ENCODE measurements around the gene SIRPB1. TPM values are rescaled to one million over a fixed set of nuclear protein-coding genes. Genes with fewer than 3 reads are reported as not detected.

The SIRPB1 gene
- total and polyA plus RNA-seq, 10 of the 15 experiments (the other 5 are each of a cell fraction or from before 2014, with no cell fraction given): 3.4 to 33.8 (median 14.1) TPM

DNA sequence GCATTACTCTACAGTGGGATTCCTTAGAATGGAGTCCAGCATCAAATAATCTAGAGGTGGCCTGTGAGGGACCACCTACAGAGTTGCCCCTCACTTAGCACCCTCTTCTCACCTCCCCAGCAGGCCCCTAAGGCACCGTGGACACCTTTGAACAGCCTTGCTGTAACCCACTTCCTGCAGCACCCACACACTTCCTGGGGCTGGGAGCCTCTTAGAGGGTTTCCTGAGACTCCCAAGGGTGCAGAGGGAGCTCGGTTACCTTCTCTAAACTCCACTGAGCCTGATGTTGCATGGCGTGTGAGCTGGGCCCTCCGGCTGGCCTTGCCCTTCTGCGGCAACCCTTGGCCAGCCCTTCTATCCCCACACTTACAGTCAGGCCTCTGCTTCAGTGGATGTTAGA lies 45.1 kb upstream of the SIRPB1 start:
- POLR2A ChIA-PET: interaction anchor here (0.7 kb wide), 1 partner anchor 41 kb away, joined by 3 read pairs; no protein-coding TSS in a partner anchor
- TF ChIP-seq EED (IDR thresholded peaks at IDR 0.05; ENCODE audit: low read depth) (peak; percentile 93), TAF1 (IDR thresholded peaks at IDR 0.05; ENCODE audit: borderline replicate concordance, low read depth, low read length) (no peak), ZNF24 (IDR thresholded peaks at IDR 0.05) (no peak), EGR1 (IDR thresholded peaks at IDR 0.05; ENCODE audit: borderline replicate concordance in 1 of 2, low read depth in 2 of 2, low read length in 2 of 2) (peak in 1 of 2 experiments; percentile 92; a peak in 2 of 3 replicates), IKZF1 (conservative IDR thresholded peaks at IDR 0.05) (peak; percentile 86), SMARCA5 (IDR thresholded peaks at IDR 0.05) (no peak), CUX1 (IDR thresholded peaks at IDR 0.05; ENCODE audit: insufficient replicate concordance, low read depth, low read length) (no peak), CREM (IDR thresholded peaks at IDR 0.05; ENCODE audit: low read depth) (peak; percentile 57; the same call in 1 of the 2 replicates), MTA2 (IDR thresholded peaks at IDR 0.05; ENCODE audit: low read depth) (0 out of 2 replicates have a peak, but pooled peaks have one; percentile 50), MEF2B (IDR thresholded peaks at IDR 0.05; ENCODE audit: partially characterized antibody, poor library complexity, severe bottlenecking) (peak; percentile 82), RCOR1 (conservative IDR thresholded peaks at IDR 0.05; ENCODE audit: low read depth, low read length) (no peak), NFYA (IDR thresholded peaks at IDR 0.05; ENCODE audit: borderline replicate concordance, low read depth, low read length) (no peak), RUNX3 (IDR thresholded peaks at IDR 0.05; ENCODE audit: low read length) (peak; percentile 90), TCF12 (IDR thresholded peaks at IDR 0.05; ENCODE audit: low read depth, low read length) (0 out of 2 replicates have a peak, but pooled peaks have one; percentile 29)
- TF ChIP-seq, protein P1, sequence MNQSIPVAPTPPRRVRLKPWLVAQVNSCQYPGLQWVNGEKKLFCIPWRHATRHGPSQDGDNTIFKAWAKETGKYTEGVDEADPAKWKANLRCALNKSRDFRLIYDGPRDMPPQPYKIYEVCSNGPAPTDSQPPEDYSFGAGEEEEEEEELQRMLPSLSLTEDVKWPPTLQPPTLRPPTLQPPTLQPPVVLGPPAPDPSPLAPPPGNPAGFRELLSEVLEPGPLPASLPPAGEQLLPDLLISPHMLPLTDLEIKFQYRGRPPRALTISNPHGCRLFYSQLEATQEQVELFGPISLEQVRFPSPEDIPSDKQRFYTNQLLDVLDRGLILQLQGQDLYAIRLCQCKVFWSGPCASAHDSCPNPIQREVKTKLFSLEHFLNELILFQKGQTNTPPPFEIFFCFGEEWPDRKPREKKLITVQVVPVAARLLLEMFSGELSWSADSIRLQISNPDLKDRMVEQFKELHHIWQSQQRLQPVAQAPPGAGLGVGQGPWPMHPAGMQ (IDR thresholded peaks at IDR 0.05; ENCODE audit: borderline replicate concordance): no peak
- TF ChIP-seq, protein P2, sequence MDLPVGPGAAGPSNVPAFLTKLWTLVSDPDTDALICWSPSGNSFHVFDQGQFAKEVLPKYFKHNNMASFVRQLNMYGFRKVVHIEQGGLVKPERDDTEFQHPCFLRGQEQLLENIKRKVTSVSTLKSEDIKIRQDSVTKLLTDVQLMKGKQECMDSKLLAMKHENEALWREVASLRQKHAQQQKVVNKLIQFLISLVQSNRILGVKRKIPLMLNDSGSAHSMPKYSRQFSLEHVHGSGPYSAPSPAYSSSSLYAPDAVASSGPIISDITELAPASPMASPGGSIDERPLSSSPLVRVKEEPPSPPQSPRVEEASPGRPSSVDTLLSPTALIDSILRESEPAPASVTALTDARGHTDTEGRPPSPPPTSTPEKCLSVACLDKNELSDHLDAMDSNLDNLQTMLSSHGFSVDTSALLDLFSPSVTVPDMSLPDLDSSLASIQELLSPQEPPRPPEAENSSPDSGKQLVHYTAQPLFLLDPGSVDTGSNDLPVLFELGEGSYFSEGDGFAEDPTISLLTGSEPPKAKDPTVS (IDR thresholded peaks at IDR 0.05; ENCODE audit: low read depth, low read length): no peak

More for the DNA sequence above, 45.1 kb upstream of the SIRPB1 start:
- intact Hi-C loops (cut with micrococcal nuclease; ENCODE audit: unreplicated experiment) (no loop called here), in situ Hi-C loops (cut with MboI) (no loop called here)
- ATAC-seq: peak; percentile 65
- no peak overlapping the region for H2AFZ ChIP-seq (ENCODE audit: control insufficient read depth, low read depth, low read length)
- peak overlapping the region; percentile 15; the same call in 1 of the 2 replicates for H3K4me2 ChIP-seq (ENCODE audit: control insufficient read depth, insufficient read depth)
- no peak overlapping the region for H3K27ac ChIP-seq (ENCODE audit: control insufficient read depth, insufficient read depth)
- no peaks in the 10 kb centered on the region for H3K9me3 ChIP-seq (replicated peaks; ENCODE audit: control insufficient read depth, insufficient read depth, low read length)
- H3K4me3 ChIP-seq: no peak overlapping the region
- H4K20me1 ChIP-seq (ENCODE audit: control insufficient read depth, insufficient read depth): no peaks in the 10 kb centered on the region
- no TSS peak for BruUV-seq (replicated peaks)
- no peaks in the 10 kb centered on the region for H3K27me3 ChIP-seq (replicated peaks in 1 of 2; ENCODE audit: control insufficient read depth in 2 of 2, insufficient read depth in 2 of 2, low read length in 1 of 2)
- peaks cover 26% of the 10 kb centered on the region for H3K4me1 ChIP-seq (ENCODE audit: control insufficient read depth, insufficient read depth, low read length)
- no peak for FAIRE-seq
- ChIA-PET RAD21 (ENCODE audit: unreplicated experiment) (interaction anchor here (0.7 to 2.5 kb wide), 4 partner anchors 38 to 70 kb away, joined by 3 to 13 read pairs (median 4); no protein-coding TSS in a partner anchor), CTCF (interaction anchor here (1.3 kb wide), 1 partner anchor 155 kb away, joined by 4 read pairs; no protein-coding TSS in a partner anchor), SMC1A (ENCODE audit: uncharacterized antibody, unreplicated experiment) (interaction anchor here (0.6 to 4.8 kb wide), 8 partner anchors 12 to 156 kb away, joined by 3 to 24 read pairs (median 4); no protein-coding TSS in a partner anchor)
- DNase-seq (ENCODE audit: low read depth, low spot score): peak; percentile 19
- WGBS (ENCODE audit: insufficient coverage, insufficient replicate concordance, low lambda C conversion rate, missing lambda C conversion rate): 26% methylated on average over 5 of the region's 5 CpGs
- H3K36me3 ChIP-seq (ENCODE audit: control insufficient read depth in 2 of 2, insufficient read depth in 2 of 2, low read length in 1 of 2): no peaks in the 10 kb centered on the region
- no peaks in the 10 kb centered on the region for H3K79me2 ChIP-seq (ENCODE audit: control insufficient read depth, insufficient read depth, low read length)
- H3K9ac ChIP-seq (ENCODE audit: control insufficient read depth, insufficient read depth, low read length): no peak overlapping the region
